HG02852 (cell line): ENCODE measurements around the gene PRDM11.

Source experiments
- ATAC-seq: cut with Tn5 transposase; IDR thresholded peaks from one replicate; pipeline ENCODE4 v1.9.1; 2021; ENCODE audit warnings: mild to moderate bottlenecking, moderate library complexity; ENCODE audit not compliant: unreplicated experiment

PRDM11 gene

DNA sequence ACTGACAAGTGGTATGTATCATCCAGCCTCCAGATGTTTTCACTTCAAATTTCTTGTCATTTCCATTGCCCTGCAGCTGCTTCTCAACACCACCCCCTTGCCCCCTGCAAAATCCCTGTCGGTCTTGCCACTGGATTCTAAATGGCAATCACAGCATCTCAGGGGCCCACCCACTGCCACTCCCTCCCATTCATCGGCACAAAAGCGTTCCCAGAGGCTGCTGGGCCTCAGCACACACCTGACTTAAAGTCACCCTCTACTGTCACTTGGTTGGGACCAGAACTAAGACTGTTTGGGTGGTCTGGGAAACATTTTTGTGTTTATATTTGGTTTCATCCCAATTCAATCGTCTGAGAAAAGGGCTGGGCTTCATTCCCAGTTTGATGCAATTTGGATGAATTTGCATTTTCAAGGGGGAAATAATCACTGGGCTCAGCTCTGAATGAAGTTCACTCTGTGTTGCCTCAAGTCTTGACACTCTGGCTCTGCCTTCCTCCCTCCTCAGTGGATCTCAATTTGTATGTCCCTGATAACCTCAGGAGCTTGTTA, 112.6 kb downstream of the PRDM11 start:
- no peak for ATAC-seq

DNA sequence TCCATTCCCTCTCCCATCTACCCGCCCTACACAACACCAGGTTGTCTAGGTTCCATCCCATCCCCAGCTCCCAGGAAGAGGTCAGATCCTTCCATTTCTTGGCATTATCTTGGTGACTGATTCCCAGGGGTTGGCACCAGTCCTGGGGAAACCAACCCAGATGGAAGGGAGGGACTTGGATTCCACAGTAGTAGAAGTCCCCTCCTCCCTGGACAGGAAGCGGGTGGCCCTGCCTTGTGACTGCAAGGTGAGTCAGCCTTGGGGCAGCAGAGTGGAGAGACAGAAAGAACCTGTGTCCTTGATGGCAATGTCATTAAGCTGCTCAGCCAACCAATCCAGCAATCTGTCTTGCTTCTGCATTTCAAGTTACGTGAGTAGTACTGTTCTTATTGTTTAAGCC, 113.2 kb downstream of the PRDM11 start:
- ATAC-seq = no peak

DNA sequence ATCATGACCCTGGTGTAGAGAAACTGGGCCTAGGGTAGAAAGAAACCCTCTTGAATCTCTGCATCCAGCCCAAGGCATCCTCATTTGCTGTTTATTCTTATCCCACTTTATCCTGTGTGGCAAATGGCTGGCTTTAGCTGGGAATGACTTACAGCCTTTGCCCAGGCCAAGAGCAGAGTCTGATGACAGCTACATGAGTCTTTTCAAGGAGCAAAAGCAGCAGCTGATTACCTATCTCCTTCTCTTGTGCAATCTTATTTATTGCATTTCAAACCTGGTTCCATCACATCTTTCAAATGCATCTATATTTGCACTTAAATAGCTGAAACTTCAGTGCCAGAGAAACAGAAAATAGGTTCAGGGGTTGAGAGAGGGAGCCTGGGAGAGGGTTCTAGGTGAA, 113.6 kb downstream of the PRDM11 start:
- no peak for ATAC-seq

DNA sequence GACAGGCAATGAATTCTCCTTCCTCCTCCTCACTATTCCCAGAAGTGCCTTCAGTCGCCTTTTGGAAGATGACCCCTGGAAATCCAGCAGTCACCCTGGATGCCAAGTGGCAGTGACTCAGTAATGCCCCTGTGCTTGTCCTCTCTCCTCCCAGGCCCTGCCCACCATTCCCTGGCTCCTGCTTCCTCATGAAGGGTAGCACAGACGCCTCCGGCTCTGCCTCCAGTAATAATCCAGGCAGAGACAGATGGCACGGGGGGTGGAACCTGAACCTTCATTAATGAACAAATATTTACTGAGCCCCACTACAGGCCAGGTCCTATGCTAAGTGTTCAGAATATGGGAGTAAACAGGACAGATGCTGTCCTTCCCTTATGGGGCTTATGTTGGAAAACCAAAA, 116.5 kb downstream of the PRDM11 start:
- ATAC-seq = no peak

DNA sequence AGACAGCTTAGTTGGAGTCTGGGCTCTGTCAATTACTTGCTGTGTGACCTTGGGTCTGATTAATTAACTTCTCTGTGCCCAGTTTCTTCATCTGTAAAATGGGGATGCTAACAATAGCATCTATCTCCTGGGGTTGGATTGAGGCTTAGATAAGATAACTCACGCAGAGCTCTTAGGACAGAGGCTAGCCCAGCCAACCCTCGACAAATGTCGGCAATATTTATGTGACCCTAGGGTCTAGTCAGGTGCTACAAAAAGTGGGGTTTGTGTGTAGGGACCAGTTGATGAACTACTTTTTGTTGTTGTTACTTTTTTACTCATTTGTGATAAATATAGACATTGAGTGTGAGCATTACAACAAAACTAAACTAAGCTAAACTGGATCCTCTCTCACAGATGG, 117.3 kb downstream of the PRDM11 start:
- no peak for ATAC-seq

DNA sequence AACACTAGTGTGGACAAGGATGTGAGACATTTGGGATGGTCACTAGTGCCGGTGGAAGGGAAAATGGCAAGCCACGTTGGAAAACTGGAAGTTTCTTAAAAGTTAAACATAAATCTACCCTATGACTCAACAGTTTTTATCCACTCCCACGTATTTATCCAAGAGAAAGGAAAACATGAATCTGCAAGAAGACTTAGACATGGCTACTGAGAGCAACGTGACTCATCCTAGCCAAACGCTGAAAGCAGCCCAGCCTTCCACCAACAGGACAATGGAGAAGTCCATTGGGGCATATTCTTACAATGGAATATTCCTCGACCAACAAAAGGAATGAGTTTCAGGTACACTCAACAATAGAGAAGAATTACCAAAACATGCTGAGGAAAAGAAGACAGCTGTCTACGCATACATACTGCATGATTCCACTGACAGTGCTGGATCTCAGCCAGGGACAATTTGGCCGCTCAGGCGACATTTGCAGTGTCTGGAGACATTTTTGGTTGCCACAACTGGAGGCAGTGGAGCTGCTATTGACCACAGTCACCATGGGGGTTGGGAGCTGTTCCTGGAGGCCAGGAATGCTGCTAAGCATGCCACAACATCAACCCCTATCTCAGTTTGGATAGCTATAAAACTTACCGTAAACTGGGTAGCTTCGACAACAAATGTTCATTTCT, 118.5 kb downstream of the PRDM11 start:
- ATAC-seq = no peak

DNA sequence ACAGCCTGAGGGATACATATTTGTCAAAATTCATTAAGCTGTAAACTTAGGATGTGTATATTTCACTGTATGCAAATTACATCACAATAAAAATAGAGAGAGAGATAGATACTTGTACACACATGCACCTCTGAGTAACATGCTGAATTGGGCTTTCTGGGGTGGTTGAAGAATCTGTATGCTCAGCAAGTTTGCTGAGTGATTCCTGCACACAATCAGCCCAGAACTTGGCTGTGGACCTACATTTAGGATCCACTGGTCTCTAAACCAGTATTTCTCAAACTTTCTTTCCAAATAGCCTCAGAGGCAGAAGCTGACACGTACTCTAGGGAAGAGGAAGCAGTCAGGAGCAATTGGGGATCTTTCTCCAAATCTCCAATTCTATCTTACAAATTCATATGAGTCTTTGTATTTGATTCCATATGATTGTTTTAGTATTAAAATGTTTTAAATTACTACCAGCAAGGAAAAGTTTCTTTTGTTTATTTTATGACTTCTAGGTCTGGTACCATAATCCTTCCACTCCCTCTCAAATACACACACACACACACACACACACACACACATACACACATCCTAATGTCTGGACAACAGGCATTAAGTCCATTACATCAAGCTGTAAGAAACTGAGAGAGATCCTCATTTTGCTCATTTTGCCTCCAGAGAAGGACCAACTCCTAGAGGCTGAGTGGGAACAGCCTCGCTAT, 119.7 kb downstream of the PRDM11 start:
- no peak for ATAC-seq

DNA sequence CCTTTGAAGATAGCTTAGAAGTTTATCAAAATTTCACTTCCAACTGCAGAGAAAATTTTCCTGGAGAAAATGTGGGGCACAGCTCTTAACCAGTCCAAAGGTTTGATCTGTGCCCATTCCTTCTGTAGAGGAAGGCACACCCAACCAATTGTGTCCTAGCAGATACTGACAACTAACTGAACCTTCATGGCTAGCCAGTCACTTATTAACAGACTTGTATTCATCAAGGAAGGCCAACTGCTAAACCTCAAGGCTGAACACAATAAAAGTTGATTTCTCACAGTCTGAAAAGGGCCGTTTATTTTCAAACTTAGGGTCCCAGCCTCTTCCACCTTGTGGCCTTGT, 120.2 kb downstream of the PRDM11 start:
- no peak for ATAC-seq

DNA sequence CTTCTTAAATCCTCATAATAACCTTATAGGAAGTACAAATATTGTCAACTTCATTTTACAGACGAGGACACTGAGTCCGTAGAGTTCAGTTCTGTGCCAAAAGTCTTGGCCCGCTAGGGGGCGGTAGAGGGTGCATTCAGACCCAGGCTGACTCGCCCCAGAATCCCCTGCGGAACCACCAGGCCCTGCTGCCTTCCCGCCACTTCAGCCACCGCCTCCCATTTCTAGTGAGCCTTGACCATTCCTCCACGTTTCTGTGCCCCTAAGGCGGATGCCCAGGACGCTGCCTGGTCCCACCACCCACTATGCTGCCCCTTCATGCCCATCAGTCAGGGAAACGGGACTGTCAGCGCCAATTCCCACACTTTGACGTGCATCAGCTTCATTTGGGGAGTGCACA, 120.6 kb downstream of the PRDM11 start:
- ATAC-seq = no peak

DNA sequence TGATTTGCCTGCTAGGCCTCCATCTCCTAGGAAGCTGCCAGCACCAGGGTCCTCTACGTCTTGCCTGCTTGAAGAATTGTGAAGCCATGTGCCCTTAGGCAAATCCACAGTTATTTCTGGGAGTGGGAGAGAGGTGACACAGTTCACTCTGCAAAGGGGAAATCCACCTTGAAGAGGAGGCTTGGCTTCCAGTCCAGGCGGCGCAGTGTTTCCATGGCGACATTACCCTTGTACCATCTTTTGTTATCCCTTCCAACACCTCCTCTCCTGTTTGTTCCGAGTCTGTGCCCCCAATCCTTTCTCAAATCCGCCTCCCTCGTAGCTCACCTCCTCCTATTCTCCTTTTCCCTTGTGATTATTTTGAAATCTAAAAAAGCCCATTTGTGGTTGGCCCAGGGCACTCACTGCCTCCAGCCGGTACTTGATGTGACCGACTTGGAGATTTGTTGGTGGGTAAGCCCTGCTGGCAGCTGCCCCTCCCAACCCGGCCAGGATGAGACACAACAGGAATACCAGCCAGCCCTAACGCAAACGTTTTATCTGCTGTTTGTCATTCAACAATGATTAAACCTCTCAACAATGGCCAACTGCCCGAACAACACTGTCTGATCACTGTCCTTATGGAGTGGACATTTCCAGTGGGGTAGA, 121.3 kb downstream of the PRDM11 start:
- no peak for ATAC-seq

DNA sequence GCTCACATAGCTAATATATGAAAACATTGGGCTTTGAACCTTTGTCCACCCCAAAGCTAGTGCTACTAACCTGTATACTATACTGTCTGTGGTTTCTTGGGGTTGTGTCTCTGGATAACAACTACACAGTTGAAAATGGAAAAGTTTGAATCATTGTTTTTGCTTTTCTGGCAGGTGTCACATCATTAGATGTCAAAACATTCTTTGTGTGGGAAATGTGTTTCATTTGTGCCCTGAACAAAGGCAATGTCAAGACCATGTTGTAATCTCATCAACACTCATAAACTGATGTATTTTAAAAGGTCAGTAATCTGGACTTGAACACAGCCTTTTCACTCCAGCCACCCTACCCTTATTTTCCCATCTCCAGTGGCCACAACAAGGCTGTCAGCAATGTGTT, 123.2 kb downstream of the PRDM11 start:
- no peak for ATAC-seq

DNA sequence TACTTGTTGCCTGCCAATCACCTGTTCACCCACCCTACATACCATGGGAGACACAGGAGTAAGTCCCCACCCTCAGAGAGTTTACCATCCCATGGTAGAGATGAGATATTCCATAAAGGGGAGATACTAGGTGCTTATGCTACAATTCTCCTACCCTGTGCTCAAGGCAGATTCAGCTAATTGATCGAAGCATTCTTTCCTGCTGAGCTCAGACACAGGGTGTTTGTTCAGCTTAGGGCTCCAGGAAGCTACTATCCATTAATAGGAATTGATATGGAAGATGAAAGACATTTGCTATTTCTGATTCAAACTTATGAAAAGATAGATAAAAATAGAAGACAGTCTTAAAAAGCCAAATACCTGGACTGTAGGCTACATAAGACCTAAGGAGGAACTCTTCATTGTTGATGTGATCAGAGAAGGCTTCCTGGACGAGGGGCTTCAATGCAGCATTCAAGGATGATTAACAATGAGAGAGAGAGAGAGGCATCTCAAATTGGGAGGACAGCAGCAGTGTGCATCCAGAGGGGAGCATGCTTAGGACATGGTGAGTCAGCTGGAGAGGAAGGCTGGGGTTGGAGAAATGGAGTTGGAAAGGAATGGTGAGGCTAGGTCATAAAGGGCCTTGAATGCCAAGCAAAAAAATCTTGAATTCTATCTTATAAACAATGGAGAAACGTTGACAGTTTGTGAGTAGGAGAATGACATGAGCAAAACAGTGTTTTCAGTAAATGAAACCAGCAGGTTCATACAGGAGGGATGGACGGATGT, 124.7 kb downstream of the PRDM11 start:
- no peak for ATAC-seq

DNA sequence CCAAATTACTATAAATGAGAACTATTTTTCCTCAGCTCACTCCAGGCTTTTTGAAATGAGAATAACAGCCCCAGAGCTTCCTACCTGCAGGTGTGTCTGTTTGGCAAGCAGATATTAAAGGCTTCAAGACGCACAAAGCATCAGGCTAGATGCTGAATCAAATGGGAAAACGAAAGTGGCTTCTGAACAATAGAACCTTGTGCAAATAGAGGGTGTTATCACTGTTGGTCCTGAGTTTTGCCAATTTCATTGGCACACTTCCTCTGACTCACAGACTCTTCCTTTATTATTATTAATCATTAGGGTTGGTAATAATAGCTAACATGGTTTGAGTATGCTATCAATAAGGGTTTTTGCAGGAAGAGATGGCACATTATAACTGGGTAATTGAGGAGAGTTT, 126.3 kb downstream of the PRDM11 start:
- no peak for ATAC-seq

DNA sequence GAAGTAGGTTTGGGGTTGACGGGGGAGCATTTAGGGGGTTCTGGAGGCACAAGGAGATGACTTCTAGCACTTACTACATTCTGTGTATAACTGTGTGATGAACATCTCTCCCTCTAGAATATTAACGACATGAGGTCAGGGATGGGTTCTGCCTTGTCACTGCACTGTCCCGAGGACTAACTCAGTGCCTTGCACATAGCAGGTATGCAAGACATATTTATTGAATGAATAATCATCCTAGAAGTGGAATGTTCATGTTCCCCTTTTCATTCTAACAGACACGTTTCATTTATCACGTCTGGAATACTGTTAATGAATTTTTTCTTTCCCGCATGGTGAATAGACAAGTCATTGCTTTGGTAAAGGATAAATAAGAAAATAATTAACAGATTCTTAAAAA, 127.1 kb downstream of the PRDM11 start:
- ATAC-seq = no peak

DNA sequence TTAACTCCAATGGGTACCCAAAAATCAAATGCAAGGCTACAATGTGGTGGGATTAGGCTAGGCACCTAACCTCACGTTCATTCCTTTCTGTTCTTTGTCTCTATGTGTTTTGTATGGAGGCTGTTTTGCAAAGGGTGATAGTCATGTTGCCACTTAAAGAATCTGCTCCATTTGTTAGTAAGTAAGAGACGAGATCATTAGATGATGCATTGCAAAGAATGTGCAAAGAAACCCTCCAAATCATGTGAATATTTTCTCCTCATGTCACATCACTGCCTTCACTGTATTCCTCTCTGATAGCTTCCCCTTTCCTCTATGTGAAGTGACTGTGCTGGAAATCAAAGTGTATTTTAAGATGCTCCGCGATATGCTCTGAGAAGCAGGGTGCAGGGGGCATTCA, 127.8 kb downstream of the PRDM11 start:
- no peak for ATAC-seq

DNA sequence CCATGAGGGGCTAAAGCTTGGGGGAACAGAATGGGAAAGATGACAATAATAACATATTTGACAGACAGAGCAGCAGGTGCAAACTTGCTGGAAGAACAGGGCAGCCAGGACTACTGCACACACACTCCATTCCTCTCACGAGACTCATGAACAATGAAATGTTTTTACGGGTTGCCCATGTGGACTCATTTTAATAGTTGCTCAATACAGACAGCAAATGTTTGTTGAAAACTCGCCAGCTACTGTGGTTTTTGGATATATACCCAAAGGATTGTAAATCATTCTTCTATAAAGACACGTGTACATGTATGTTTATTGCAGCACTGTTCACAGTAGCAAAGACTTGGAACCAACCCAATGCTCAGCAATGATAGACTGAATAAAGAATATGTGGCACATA, 129.4 kb downstream of the PRDM11 start:
- no peak for ATAC-seq

DNA sequence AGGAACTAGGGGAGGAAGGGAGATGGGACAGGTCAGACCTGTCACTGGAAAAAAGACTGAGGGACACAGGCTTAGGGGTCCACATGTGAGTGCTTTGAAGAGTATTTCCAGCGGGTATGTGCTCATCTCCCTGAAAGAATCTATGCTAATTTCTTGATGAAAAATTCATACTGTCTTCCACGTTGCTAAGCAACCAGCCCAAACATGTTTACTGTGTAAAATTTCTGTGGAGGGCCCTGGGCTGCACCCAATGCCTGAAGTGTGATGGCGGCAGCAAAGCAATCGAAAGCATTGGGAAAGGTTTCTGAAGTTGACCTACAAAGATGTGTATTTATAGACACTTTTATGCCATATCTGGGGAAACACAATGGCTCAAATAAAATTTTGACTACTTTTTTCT, 132.3 kb downstream of the PRDM11 start:
- ATAC-seq = no peak

DNA sequence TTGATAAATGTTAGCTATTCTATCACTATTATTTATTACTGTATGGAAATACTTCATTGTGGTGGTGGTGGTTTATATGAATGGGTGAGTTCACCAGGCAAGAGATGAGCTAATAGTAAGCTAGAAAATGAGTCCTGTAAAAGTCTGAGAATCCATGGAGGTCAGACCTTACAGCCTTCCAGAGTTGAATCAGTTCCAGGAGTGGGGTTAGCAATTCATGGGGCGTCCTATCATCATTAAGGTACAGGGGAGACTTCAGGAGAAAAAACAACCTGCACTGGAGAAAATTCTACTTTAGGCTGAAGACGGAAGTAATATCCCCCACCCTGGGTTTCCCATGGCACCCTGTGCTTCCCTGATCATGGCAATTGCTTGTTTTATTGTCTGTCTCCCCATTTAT, 133.2 kb downstream of the PRDM11 start:
- no peak for ATAC-seq

DNA sequence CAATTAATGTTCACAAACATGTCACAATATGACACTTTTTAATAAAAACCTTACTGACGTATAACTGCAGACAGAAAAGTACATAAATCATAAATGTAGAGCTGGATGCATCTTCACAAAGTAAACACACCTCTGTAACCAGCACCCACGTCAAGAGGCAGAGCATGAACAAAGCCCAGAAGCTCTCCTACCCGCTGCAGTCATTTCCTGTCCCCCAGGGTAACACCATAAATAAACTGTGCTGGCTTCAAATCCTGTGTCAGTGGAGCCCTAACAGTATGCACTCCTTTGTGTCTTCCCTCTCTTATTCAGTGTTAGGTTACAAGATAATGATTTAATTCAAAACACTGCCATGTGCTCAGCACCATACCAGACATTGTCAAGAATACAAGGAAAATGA, 134.0 kb downstream of the PRDM11 start:
- ATAC-seq = peak; percentile 56

DNA sequence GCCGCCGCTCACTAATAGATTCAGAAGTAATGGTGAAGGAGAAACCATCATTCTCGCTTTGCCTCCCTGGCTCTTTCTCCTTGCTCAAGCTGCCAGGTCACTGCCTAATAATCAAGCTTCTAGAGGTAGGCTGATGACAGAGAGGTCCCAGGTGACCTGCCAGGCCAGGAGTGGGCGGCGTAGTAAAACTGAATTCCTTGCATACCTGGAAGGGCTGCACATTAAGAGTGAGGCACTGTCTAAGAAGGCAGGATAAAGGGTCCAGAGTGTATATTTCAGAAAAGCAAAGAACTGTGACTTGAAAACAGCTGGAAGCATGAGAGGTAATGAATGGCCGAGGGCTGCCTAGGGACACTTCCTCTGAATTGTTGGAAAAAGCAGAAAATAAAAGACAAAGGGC, 135.6 kb downstream of the PRDM11 start:
- no peak for ATAC-seq
